HG03558 (cell line): Measurements from ENCODE around the gene HOXB5.

Source experiments
- ATAC-seq: cut with Tn5 transposase; IDR thresholded peaks from one replicate; pipeline ENCODE4 v1.9.1; 2021; ENCODE audit warnings: moderate number of reproducible peaks; ENCODE audit not compliant: unreplicated experiment; ENCODE audit errors: extremely low read depth

Gene HOXB5

GRCh38 chr17:48605991-48606891 lies 12.7 kb upstream of the HOXB5 start:
- no peak for ATAC-seq

- ATAC-seq = no peak
Measured at GRCh38 chr17:48605409-48605919, 11.9 kb upstream of the HOXB5 start.

- ATAC-seq = no peak
Measured at GRCh38 chr17:48604770-48605329, 11.3 kb upstream of the HOXB5 start, which contains the start of gene HOXB6. Gene HOXB6 (minus strand): TSS chr17:48604986. CDS start chr17:48598150, 6,836 bp downstream.

- no peak for ATAC-seq
Measured at GRCh38 chr17:48603959-48604769, 10.6 kb upstream of the HOXB5 start.

- no peak for ATAC-seq
Measured at GRCh38 chr17:48601539-48602425, 8.2 kb upstream of the HOXB5 start.

GRCh38 chr17:48601207-48601538 lies 7.6 kb upstream of the HOXB5 start:
- ATAC-seq = no peak

GRCh38 chr17:48600244-48601098 lies 6.9 kb upstream of the HOXB5 start:
- no peak for ATAC-seq

GRCh38 chr17:48599354-48599753 lies 5.8 kb upstream of the HOXB5 start:
- ATAC-seq = no peak

GRCh38 chr17:48598736-48599135 lies 5.2 kb upstream of the HOXB5 start:
- no peak for ATAC-seq

- ATAC-seq = no peak
Measured at GRCh38 chr17:48597778-48598631, 4.4 kb upstream of the HOXB5 start.

- no peak for ATAC-seq
Measured at GRCh38 chr17:48597528-48597777, 3.9 kb upstream of the HOXB5 start.

GRCh38 chr17:48596735-48597527 lies 3.4 kb upstream of the HOXB5 start:
- ATAC-seq = no peak

GRCh38 chr17:48596000-48596734 lies 2.6 kb upstream of the HOXB5 start:
- no peak for ATAC-seq

GRCh38 chr17:48595278-48595999 lies 1.9 kb upstream of the HOXB5 start:
- no peak for ATAC-seq

- ATAC-seq = no peak
Measured at GRCh38 chr17:48594538-48595277, 1.1 kb upstream of the HOXB5 start.
